SU-DHL-6 (cell line): ENCODE results near the gene TRIM54.

Experiments used
- EZH2phosphoT487 ChIP-seq: fragments of 200-600 bp; sonication (generic), shearing (Covaris generic); conservative IDR thresholded peaks from 2 replicates; pipeline ENCODE4 v1.6.1; 2018; ENCODE audit warnings: mild to moderate bottlenecking, antibody characterized with exemption, low read length, moderate library complexity, mixed read lengths
- TF ChIP-seq, protein P1 (sequence below): fragments of 200-600 bp; sonication (generic); IDR thresholded peaks from one replicate; pipeline ENCODE4 v1.5.1; 2017; ENCODE audit warnings: antibody characterized with exemption, mild to moderate bottlenecking, low read length, moderate library complexity; ENCODE audit not compliant: insufficient read depth, poor library complexity, severe bottlenecking

DNA sequence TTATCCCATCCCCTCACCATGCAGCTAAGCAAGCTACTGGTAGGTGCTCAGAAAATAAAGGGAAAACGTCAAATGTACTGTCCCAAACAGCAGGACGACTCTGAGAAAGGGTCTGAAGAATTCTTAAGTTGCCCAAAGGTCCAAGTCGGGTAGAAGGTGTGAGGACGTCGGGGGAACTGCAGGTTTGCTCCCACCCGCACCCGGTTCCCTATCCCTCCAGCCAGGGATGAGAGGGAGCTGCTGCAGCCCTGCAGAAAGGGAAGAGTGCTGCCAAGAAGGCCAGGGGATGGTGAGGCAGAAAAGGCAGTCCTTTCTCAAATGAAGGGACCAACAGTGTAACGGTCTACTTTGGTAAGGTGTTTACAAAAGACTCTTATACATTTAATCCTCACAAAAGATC is 32.9 kb downstream of the TRIM54 start:
- TF ChIP-seq, protein P1, sequence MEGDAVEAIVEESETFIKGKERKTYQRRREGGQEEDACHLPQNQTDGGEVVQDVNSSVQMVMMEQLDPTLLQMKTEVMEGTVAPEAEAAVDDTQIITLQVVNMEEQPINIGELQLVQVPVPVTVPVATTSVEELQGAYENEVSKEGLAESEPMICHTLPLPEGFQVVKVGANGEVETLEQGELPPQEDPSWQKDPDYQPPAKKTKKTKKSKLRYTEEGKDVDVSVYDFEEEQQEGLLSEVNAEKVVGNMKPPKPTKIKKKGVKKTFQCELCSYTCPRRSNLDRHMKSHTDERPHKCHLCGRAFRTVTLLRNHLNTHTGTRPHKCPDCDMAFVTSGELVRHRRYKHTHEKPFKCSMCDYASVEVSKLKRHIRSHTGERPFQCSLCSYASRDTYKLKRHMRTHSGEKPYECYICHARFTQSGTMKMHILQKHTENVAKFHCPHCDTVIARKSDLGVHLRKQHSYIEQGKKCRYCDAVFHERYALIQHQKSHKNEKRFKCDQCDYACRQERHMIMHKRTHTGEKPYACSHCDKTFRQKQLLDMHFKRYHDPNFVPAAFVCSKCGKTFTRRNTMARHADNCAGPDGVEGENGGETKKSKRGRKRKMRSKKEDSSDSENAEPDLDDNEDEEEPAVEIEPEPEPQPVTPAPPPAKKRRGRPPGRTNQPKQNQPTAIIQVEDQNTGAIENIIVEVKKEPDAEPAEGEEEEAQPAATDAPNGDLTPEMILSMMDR, result no peak
- no peak for TF ChIP-seq EZH2phosphoT487
